Activated CD4-positive, alpha-beta T cell treated with anti-CD3 and anti-CD28 coated beads for 4 hours (primary cell): ENCODE data around the gene OR4K13.

Experiments
- DNase-seq, 2 donors: peaks; one replicate each; pipeline ENCODE4 v3.0.0-alpha.2; 2020

Gene OR4K13

GRCh38 chr14:20035938-20036337 is at the start of gene OR4K13:
TSS of gene OR4K13 (minus strand) at chr14:20036038. CDS start at chr14:20034758, 1,280 bp downstream.
- DNase-seq: no peak

GRCh38 chr14:20059745-20060144 is 23.9 kb upstream of the OR4K13 start, which contains the start of gene OR4L1:
TSS of gene OR4L1 (plus strand) at chr14:20060045. CDS start at chr14:20060045, 0 bp downstream.
- no peak for DNase-seq

- DNase-seq: no peak
Measured at GRCh38 chr14:20048202-20048601, 12.4 kb upstream of the OR4K13 start.

GRCh38 chr14:20044243-20044642 is 8.4 kb upstream of the OR4K13 start:
- no peak for DNase-seq

- DNase-seq: no peak
Measured at GRCh38 chr14:20035449-20035848, 389 bp downstream of the OR4K13 start.

GRCh38 chr14:20031058-20031457 is 4.8 kb downstream of the OR4K13 start:
- no peak for DNase-seq

GRCh38 chr14:20019257-20019865 is 16.5 kb downstream of the OR4K13 start, which contains the start of gene OR4K14:
TSS of gene OR4K14 (minus strand) at chr14:20019307. CDS start at chr14:20015193, 4,114 bp downstream.
- DNase-seq: no peak

- DNase-seq: no peak
Measured at GRCh38 chr14:20008156-20008555, 27.7 kb downstream of the OR4K13 start.

GRCh38 chr14:20002319-20002718 is 33.5 kb downstream of the OR4K13 start:
- DNase-seq: no peak

GRCh38 chr14:20001863-20002262 is 34.0 kb downstream of the OR4K13 start, which contains the start of gene OR4Q2:
TSS of gene OR4Q2 (plus strand) at chr14:20002163.
- no peak for DNase-seq

- no peak for DNase-seq
Measured at GRCh38 chr14:19993438-19993837, 42.4 kb downstream of the OR4K13 start.
